ENCODE results near the gene COQ4.

Gene COQ4

GRCh38 chr9:128288273-128289004 is 34.2 kb upstream of the COQ4 start:
- Histone ChIP-seq H3K36me3 (ENCODE audit: control insufficient read depth, insufficient read depth, low read length) (peaks cover 10% of the 10 kb centered on the region), H3K27me3 (ENCODE audit: control insufficient read depth, insufficient read depth, low read length) (no peaks in the 10 kb centered on the region), H3K9ac (ENCODE audit: low read length) (no peak overlapping the region), H3K4me1 (ENCODE audit: control insufficient read depth, insufficient read depth, low read length) (no peaks in the 10 kb centered on the region), H3K4me3 (ENCODE audit: low read length) (no peak overlapping the region), H3K9me3 (ENCODE audit: control insufficient read depth, low read length) (no peaks in the 10 kb centered on the region)

- H3K9me3 ChIP-seq (ENCODE audit: control insufficient read depth, low read length): no peaks in the 10 kb centered on the region
- H3K4me1 ChIP-seq (ENCODE audit: control insufficient read depth, insufficient read depth, low read length): peaks cover 18% of the 10 kb centered on the region
- no peak overlapping the region for H3K4me3 ChIP-seq (ENCODE audit: low read length)
- no peaks in the 10 kb centered on the region for H3K36me3 ChIP-seq (ENCODE audit: control insufficient read depth, insufficient read depth, low read length)
- no peak overlapping the region for H3K9ac ChIP-seq (ENCODE audit: low read length)
- H3K27me3 ChIP-seq (ENCODE audit: control insufficient read depth, insufficient read depth, low read length): no peaks in the 10 kb centered on the region
These were observed 30.6 kb upstream of the COQ4 start for GRCh38 chr9:128292009-128292408.

GRCh38 chr9:128293091-128293490 is 29.5 kb upstream of the COQ4 start:
- H3K4me3 ChIP-seq (ENCODE audit: low read length): no peak overlapping the region
- H3K4me1 ChIP-seq (ENCODE audit: control insufficient read depth, insufficient read depth, low read length): peaks cover 23% of the 10 kb centered on the region
- H3K9me3 ChIP-seq (ENCODE audit: control insufficient read depth, low read length): no peaks in the 10 kb centered on the region
- no peak overlapping the region for H3K9ac ChIP-seq (ENCODE audit: low read length)
- H3K27me3 ChIP-seq (ENCODE audit: control insufficient read depth, insufficient read depth, low read length): no peaks in the 10 kb centered on the region
- no peaks in the 10 kb centered on the region for H3K36me3 ChIP-seq (ENCODE audit: control insufficient read depth, insufficient read depth, low read length)

GRCh38 chr9:128294142-128294541 is 28.5 kb upstream of the COQ4 start:
- Histone ChIP-seq H3K9me3 (ENCODE audit: control insufficient read depth, low read length) (no peaks in the 10 kb centered on the region), H3K36me3 (ENCODE audit: control insufficient read depth, insufficient read depth, low read length) (no peaks in the 10 kb centered on the region), H3K9ac (ENCODE audit: low read length) (no peak overlapping the region), H3K4me1 (ENCODE audit: control insufficient read depth, insufficient read depth, low read length) (peaks cover 29% of the 10 kb centered on the region), H3K27me3 (ENCODE audit: control insufficient read depth, insufficient read depth, low read length) (no peaks in the 10 kb centered on the region), H3K4me3 (ENCODE audit: low read length) (no peak overlapping the region)

- no peaks in the 10 kb centered on the region for H3K36me3 ChIP-seq (ENCODE audit: control insufficient read depth, insufficient read depth, low read length)
- H3K4me1 ChIP-seq (ENCODE audit: control insufficient read depth, insufficient read depth, low read length): peaks cover 31% of the 10 kb centered on the region
- H3K27me3 ChIP-seq (ENCODE audit: control insufficient read depth, insufficient read depth, low read length): no peaks in the 10 kb centered on the region
- H3K9me3 ChIP-seq (ENCODE audit: control insufficient read depth, low read length): no peaks in the 10 kb centered on the region
- H3K4me3 ChIP-seq (ENCODE audit: low read length): no peak overlapping the region
- H3K9ac ChIP-seq (ENCODE audit: low read length): no peak overlapping the region
These were observed 26.1 kb upstream of the COQ4 start for GRCh38 chr9:128296340-128297220.

- peaks cover 31% of the 10 kb centered on the region for H3K4me1 ChIP-seq (ENCODE audit: control insufficient read depth, insufficient read depth, low read length)
- no peaks in the 10 kb centered on the region for H3K36me3 ChIP-seq (ENCODE audit: control insufficient read depth, insufficient read depth, low read length)
- no peak overlapping the region for H3K4me3 ChIP-seq (ENCODE audit: low read length)
- H3K27me3 ChIP-seq (ENCODE audit: control insufficient read depth, insufficient read depth, low read length): no peaks in the 10 kb centered on the region
- no peaks in the 10 kb centered on the region for H3K9me3 ChIP-seq (ENCODE audit: control insufficient read depth, low read length)
- H3K9ac ChIP-seq (ENCODE audit: low read length): no peak overlapping the region
These were observed 25.3 kb upstream of the COQ4 start for GRCh38 chr9:128297221-128297773.

GRCh38 chr9:128298535-128299482 is 23.8 kb upstream of the COQ4 start:
- Histone ChIP-seq H3K36me3 (ENCODE audit: control insufficient read depth, insufficient read depth, low read length) (no peaks in the 10 kb centered on the region), H3K9ac (ENCODE audit: low read length) (no peak overlapping the region), H3K27me3 (ENCODE audit: control insufficient read depth, insufficient read depth, low read length) (no peaks in the 10 kb centered on the region), H3K4me1 (ENCODE audit: control insufficient read depth, insufficient read depth, low read length) (peaks cover 31% of the 10 kb centered on the region), H3K4me3 (ENCODE audit: low read length) (no peak overlapping the region), H3K9me3 (ENCODE audit: control insufficient read depth, low read length) (no peaks in the 10 kb centered on the region)

- peaks cover 2% of the 10 kb centered on the region for H3K36me3 ChIP-seq (ENCODE audit: control insufficient read depth, insufficient read depth, low read length)
- no peaks in the 10 kb centered on the region for H3K9me3 ChIP-seq (ENCODE audit: control insufficient read depth, low read length)
- no peaks in the 10 kb centered on the region for H3K27me3 ChIP-seq (ENCODE audit: control insufficient read depth, insufficient read depth, low read length)
- no peak overlapping the region for H3K4me3 ChIP-seq (ENCODE audit: low read length)
- peaks cover under 1% of the 10 kb centered on the region for H3K4me1 ChIP-seq (ENCODE audit: control insufficient read depth, insufficient read depth, low read length)
- no peak overlapping the region for H3K9ac ChIP-seq (ENCODE audit: low read length)
These were observed 18.3 kb upstream of the COQ4 start for GRCh38 chr9:128304136-128304970.

- Histone ChIP-seq H3K4me1 (ENCODE audit: control insufficient read depth, insufficient read depth, low read length) (no peaks in the 10 kb centered on the region), H3K36me3 (ENCODE audit: control insufficient read depth, insufficient read depth, low read length) (peaks cover 8% of the 10 kb centered on the region), H3K9me3 (ENCODE audit: control insufficient read depth, low read length) (no peaks in the 10 kb centered on the region), H3K4me3 (ENCODE audit: low read length) (no peak overlapping the region), H3K9ac (ENCODE audit: low read length) (no peak overlapping the region), H3K27me3 (ENCODE audit: control insufficient read depth, insufficient read depth, low read length) (no peaks in the 10 kb centered on the region)
These were observed 17.7 kb upstream of the COQ4 start for GRCh38 chr9:128304971-128305288.

GRCh38 chr9:128309551-128309950 is 13.1 kb upstream of the COQ4 start:
- no peak overlapping the region for H3K9ac ChIP-seq (ENCODE audit: low read length)

GRCh38 chr9:128310461-128310860 is 12.2 kb upstream of the COQ4 start:
- no peak overlapping the region for H3K9ac ChIP-seq (ENCODE audit: low read length)
- H3K4me1 ChIP-seq (ENCODE audit: control insufficient read depth, insufficient read depth, low read length): peaks cover 7% of the 10 kb centered on the region

More at GRCh38 chr9:128309551-128309950, 13.1 kb upstream of the COQ4 start:
- Histone ChIP-seq H3K27me3 (ENCODE audit: control insufficient read depth, insufficient read depth, low read length) (no peaks in the 10 kb centered on the region), H3K9me3 (ENCODE audit: control insufficient read depth, low read length) (no peaks in the 10 kb centered on the region), H3K4me1 (ENCODE audit: control insufficient read depth, insufficient read depth, low read length) (peaks cover 7% of the 10 kb centered on the region), H3K36me3 (ENCODE audit: control insufficient read depth, insufficient read depth, low read length) (peaks cover 13% of the 10 kb centered on the region), H3K4me3 (ENCODE audit: low read length) (no peak overlapping the region)

More at GRCh38 chr9:128310461-128310860, 12.2 kb upstream of the COQ4 start:
- no peaks in the 10 kb centered on the region for H3K9me3 ChIP-seq (ENCODE audit: control insufficient read depth, low read length)
- no peak overlapping the region for H3K4me3 ChIP-seq (ENCODE audit: low read length)
- peaks cover 13% of the 10 kb centered on the region for H3K36me3 ChIP-seq (ENCODE audit: control insufficient read depth, insufficient read depth, low read length)
- H3K27me3 ChIP-seq (ENCODE audit: control insufficient read depth, insufficient read depth, low read length): no peaks in the 10 kb centered on the region

Measured in mucosa of stomach (tissue), 1 donor.